Gastrocnemius medialis (tissue), 4 donors: ENCODE measurements around the gene MYH2. TPM values are rescaled to one million over a fixed set of nuclear protein-coding genes. Genes with fewer than 3 reads are reported as not detected.
A peak's percentile ranks its signal among the peaks of the same experiment; 100 is the strongest.

Experiments used
- ATAC-seq, 2 donors: fragments of 150-250 bp; one replicate each; pipeline ENCODE4 v1.9.1; 2016
- DNase-seq, 2 donors: peaks; one replicate each; pipeline ENCODE4 v3.0.0-alpha.2; 2019
- H3K27ac ChIP-seq, 4 donors: fragments of 200-600 bp; sonication (generic); 1 replicate in 1 of 4; 2 replicates in 3 of 4; pipeline ENCODE4 v1.5.1; 2016 to 2018; ENCODE audit warnings: mild to moderate bottlenecking in 2 of 4, moderate library complexity in 1 of 4
- H3K27me3 ChIP-seq, 3 donors: fragments of 200-600 bp; sonication (generic) in 2 of 3; 1 replicate in 1 of 3; 2 replicates in 2 of 3; pipeline versions ENCODE4 v1.5.1 to v1.6.0; 2016 to 2019; ENCODE audit warnings: mild to moderate bottlenecking in 1 of 3, moderate library complexity in 1 of 3
- H3K36me3 ChIP-seq, 2 donors: fragments of 200-600 bp; sonication (generic) in 1 of 2; one replicate each; pipeline ENCODE4 v1.5.1; 2017 to 2018
- H3K4me1 ChIP-seq, 2 donors: fragments of 200-600 bp; sonication (generic) in 1 of 2; one replicate each; pipeline ENCODE4 v1.5.1; 2016 to 2017; ENCODE audit warnings: mild to moderate bottlenecking in 2 of 2
- H3K4me3 ChIP-seq, 4 donors: fragments of 200-600 bp; sonication (generic) in 3 of 4; 1 replicate in 1 of 4; 2 replicates in 3 of 4; pipeline ENCODE4 v1.5.1; 2016 to 2019; ENCODE audit warnings: mild to moderate bottlenecking in 2 of 4
- H3K9me3 ChIP-seq, 3 donors: fragments of 200-600 bp; sonication (generic) in 2 of 3; 1 replicate in 1 of 3; 2 replicates in 2 of 3; pipeline ENCODE4 v1.5.1; 2016 to 2019
- POLR2A ChIP-seq, 2 donors: fragments of 450-650 bp; IDR thresholded peaks; one replicate each; pipeline ENCODE4 v1.6.1; 2017; ENCODE audit warnings: antibody characterized with exemption in 2 of 2, mild to moderate bottlenecking in 2 of 2, moderate library complexity in 2 of 2
- in situ Hi-C, 4 donors: fragments of 200-750 bp; cut with MboI; loops; one replicate each; pipeline versions ENCODE4 v1.15.0 to v1.8.0; 2017; ENCODE audit warnings: low sequenced_read_pairs in 4 of 4
- intact Hi-C: fragments of 100-400 bp; cut with DNase I; formaldehyde crosslinking; loops from one replicate; pipeline ENCODE4 v1.15.1; 2023; ENCODE audit warnings: low total_unique reads
- total RNA-seq, 4 donors: library from RNA; depleted of rRNA; stranded (reverse); fragments of >200 nt; gene quantifications; one replicate each; pipeline versions ENCODE4 v1.1.0 to v1.2.3, GENCODE V29; 2016
- TF ChIP-seq, protein P1 (sequence below), 5 experiments: fragments of 450-650 bp in 3 of 5; fragments of 200-600 bp in 2 of 5; sonication (generic) in 2 of 5; IDR thresholded peaks in 4 of 5; conservative IDR thresholded peaks in 1 of 5; 1 replicate in 4 of 5; 2 replicates in 1 of 5; pipeline ENCODE4 v1.5.1; 2016 to 2019; ENCODE audit warnings: antibody characterized with exemption in 5 of 5, mild to moderate bottlenecking in 3 of 5, moderate library complexity in 3 of 5

Gene MYH2
- total RNA-seq, 4 donors from 2014 or later, result 77.8 to 4,245 (median 724) TPM

- Histone ChIP-seq H3K9me3 (no peaks in the 10 kb centered on the region), H3K4me3 (no peak overlapping the region), H3K36me3 (no peaks in the 10 kb centered on the region), H3K27ac (peak overlapping the region in 1 of 4 donors; percentile 49), H3K4me1 (no peaks in the 10 kb centered on the region), H3K27me3 (no peaks in the 10 kb centered on the region)
- in situ Hi-C loops (loop anchor here in 1 of 4 donors (25.0 kb wide), 1 partner anchor 105 kb away; no protein-coding TSS in a partner anchor), intact Hi-C loops (no loop called here)
- DNase-seq (no peak), ATAC-seq (no peak)
- TF ChIP-seq, protein P1, sequence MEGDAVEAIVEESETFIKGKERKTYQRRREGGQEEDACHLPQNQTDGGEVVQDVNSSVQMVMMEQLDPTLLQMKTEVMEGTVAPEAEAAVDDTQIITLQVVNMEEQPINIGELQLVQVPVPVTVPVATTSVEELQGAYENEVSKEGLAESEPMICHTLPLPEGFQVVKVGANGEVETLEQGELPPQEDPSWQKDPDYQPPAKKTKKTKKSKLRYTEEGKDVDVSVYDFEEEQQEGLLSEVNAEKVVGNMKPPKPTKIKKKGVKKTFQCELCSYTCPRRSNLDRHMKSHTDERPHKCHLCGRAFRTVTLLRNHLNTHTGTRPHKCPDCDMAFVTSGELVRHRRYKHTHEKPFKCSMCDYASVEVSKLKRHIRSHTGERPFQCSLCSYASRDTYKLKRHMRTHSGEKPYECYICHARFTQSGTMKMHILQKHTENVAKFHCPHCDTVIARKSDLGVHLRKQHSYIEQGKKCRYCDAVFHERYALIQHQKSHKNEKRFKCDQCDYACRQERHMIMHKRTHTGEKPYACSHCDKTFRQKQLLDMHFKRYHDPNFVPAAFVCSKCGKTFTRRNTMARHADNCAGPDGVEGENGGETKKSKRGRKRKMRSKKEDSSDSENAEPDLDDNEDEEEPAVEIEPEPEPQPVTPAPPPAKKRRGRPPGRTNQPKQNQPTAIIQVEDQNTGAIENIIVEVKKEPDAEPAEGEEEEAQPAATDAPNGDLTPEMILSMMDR (IDR thresholded peaks at IDR 0.05 in 4 of 5, conservative IDR thresholded peaks at IDR 0.05 in 1 of 5), result no peak
Measured at GRCh38 chr17:10492004-10492403, 57.5 kb downstream of the MYH2 start.

- H3K36me3 ChIP-seq, result no peaks in the 10 kb centered on the region
- ATAC-seq, result no peak
- DNase-seq, result no peak
- no peak overlapping the region for H3K27ac ChIP-seq
- TF ChIP-seq POLR2A (IDR thresholded peaks at IDR 0.05), result no peak
- TF ChIP-seq, protein P1 (IDR thresholded peaks at IDR 0.05 in 4 of 5, conservative IDR thresholded peaks at IDR 0.05 in 1 of 5), result no peak
- in situ Hi-C loops, result loop anchor here in 1 of 4 donors (25.0 kb wide), 1 partner anchor 95 kb away; no protein-coding TSS in a partner anchor
- no peak overlapping the region for H3K4me3 ChIP-seq
- intact Hi-C loops, result no loop called here
- peaks cover 0 to 4% (median 0%) of the 10 kb centered on the region in 3 donors for H3K9me3 ChIP-seq
- no peaks in the 10 kb centered on the region for H3K27me3 ChIP-seq
- no peaks in the 10 kb centered on the region for H3K4me1 ChIP-seq
Measured at GRCh38 chr17:10482252-10482651, 67.2 kb downstream of the MYH2 start.

DNA sequence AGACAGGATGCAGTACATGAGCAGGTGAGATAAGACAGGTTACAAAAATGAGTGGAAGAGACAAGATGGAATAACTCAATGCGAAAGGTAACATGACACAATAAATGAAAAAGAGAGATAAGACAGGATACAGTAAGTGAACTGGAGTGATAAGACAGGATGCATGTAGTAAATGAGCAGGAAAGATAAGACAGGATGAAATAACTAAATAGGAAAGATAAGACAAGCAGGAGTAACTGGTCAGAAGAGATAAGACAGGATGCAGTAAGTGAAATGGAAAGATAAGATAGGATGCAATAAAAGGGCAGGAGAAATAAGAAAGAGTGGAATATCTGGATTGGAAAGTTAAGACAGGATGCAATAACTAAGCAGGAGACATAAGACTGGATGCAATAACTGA is 71.8 kb downstream of the MYH2 start:
- Histone ChIP-seq H3K4me3 (no peak overlapping the region), H3K4me1 (no peaks in the 10 kb centered on the region), H3K27ac (no peak overlapping the region), H3K36me3 (no peaks in the 10 kb centered on the region), H3K9me3 (no peaks in the 10 kb centered on the region), H3K27me3 (no peaks in the 10 kb centered on the region)
- in situ Hi-C loops (loop anchor here in 1 of 4 donors (25.0 kb wide), 1 partner anchor 90 kb away; no protein-coding TSS in a partner anchor), intact Hi-C loops (no loop called here)
- ATAC-seq (no peak), DNase-seq (no peak)
- no peak for TF ChIP-seq POLR2A (IDR thresholded peaks at IDR 0.05)
- TF ChIP-seq, protein P1 (IDR thresholded peaks at IDR 0.05 in 4 of 5, conservative IDR thresholded peaks at IDR 0.05 in 1 of 5), result no peak

- Histone ChIP-seq H3K9me3 (no peaks in the 10 kb centered on the region), H3K36me3 (no peaks in the 10 kb centered on the region), H3K27me3 (no peaks in the 10 kb centered on the region), H3K4me1 (no peaks in the 10 kb centered on the region), H3K27ac (no peak overlapping the region), H3K4me3 (no peak overlapping the region)
- DNase-seq (no peak), ATAC-seq (no peak)
- no peak for TF ChIP-seq POLR2A (IDR thresholded peaks at IDR 0.05)
- TF ChIP-seq, protein P1 (IDR thresholded peaks at IDR 0.05 in 4 of 5, conservative IDR thresholded peaks at IDR 0.05 in 1 of 5), result no peak
- intact Hi-C loops, result no loop called here
- in situ Hi-C loops, result no loop called here
Measured at GRCh38 chr17:10474536-10474935, 74.9 kb downstream of the MYH2 start.

DNA sequence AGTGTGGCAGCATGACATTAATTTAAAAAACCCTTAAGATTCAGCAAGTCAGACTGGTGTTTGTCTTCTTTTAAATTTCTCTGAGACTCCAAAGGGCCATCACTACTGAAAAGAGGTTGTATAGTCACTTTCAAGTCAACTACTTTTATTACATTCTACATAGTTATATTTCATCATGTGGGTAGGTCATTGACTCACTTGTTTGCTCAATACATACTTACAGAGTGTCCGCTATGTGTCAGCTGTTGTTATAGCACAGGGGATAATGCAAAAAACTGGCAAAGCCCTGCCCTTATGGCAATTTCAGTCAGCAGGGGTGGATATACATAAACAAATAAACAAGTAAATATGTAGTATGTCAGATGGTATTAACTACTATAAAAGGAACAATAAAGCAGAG is 77.6 kb downstream of the MYH2 start:
- no peaks in the 10 kb centered on the region for H3K27me3 ChIP-seq
- no peaks in the 10 kb centered on the region for H3K4me1 ChIP-seq
- DNase-seq (no peak), ATAC-seq (peak in 1 of 2 donors; percentile 12)
- no peaks in the 10 kb centered on the region for H3K36me3 ChIP-seq
- no peak overlapping the region for H3K4me3 ChIP-seq
- in situ Hi-C loops (no loop called here), intact Hi-C loops (no loop called here)
- TF ChIP-seq POLR2A (IDR thresholded peaks at IDR 0.05), result no peak
- TF ChIP-seq, protein P1 (IDR thresholded peaks at IDR 0.05 in 4 of 5, conservative IDR thresholded peaks at IDR 0.05 in 1 of 5), result no peak
- H3K27ac ChIP-seq, result no peak overlapping the region
- no peaks in the 10 kb centered on the region for H3K9me3 ChIP-seq
